K562 (cell line): ENCODE measurements around the gene SCRG1. TPM values are rescaled to one million over a fixed set of nuclear protein-coding genes. Genes with fewer than 3 reads are reported as not detected.

Experiments used
- ATAC-seq: fragments of 200-7000 bp; cut with Tn5 transposase; 3 replicates; pipeline ENCODE4 v1.9.1; 2020; ENCODE audit warnings: moderate library complexity
- BruUV-seq: library from RNA; stranded (reverse); fragments of 400-500 nt; replicated peaks from 2 replicates; lab custom pipeline; 2021; lab: Mats Ljungman, UMichigan
- CTCF ChIA-PET: fragments of 300-600 bp; formaldehyde crosslinking; extraction: SDS; loops from one replicate; lab custom pipeline; 2021; ENCODE audit warnings: low intra/inter-chr PET ratio; lab: Yijun Ruan, JAX
- POLR2A ChIA-PET: fragments of 300-600, 350-650 bp; sonication (Branson Sonifier 250); formaldehyde crosslinking; extraction: SDS; loops from one replicate; lab custom pipeline; 2021; ENCODE audit warnings: antibody characterized with exemption, inconsistent platforms; lab: Yijun Ruan, JAX
- DNase-seq, 4 experiments: peaks; one replicate each; pipeline versions ENCODE4 v3.0.0 to v3.0.0-alpha.2; 2011 to 2018; ENCODE audit warnings: low spot score in 3 of 4, mixed read lengths in 3 of 4; ENCODE audit errors: extremely low read depth in 1 of 4
- FAIRE-seq: peaks from 2 replicates; lab custom pipeline; 2011; peaks lifted over from hg19 to GRCh38; lab: Jason Lieb, UNC
- H2AFZ ChIP-seq: 2 replicates; pipeline ENCODE4 v1.6.0; 2011; ENCODE audit warnings: low read depth, low read length, control low read depth, inconsistent platforms
- H3K27ac ChIP-seq: fragments of 200-600 bp; 3 replicates; pipeline ENCODE4 v1.8.0; 2011; ENCODE audit warnings: low read depth, mild to moderate bottlenecking, control low read depth, inconsistent platforms, low read length, moderate library complexity, mixed read lengths; ENCODE audit errors: extremely low read depth
- H3K27me3 ChIP-seq, 2 experiments: fragments of 300-600 bp in 1 of 2; 2 replicates in 1 of 2; 3 replicates in 1 of 2; pipeline versions ENCODE4 v1.6.0 to v1.8.0; 2011; ENCODE audit warnings: inconsistent platforms in 2 of 2, low read length in 2 of 2, mild to moderate bottlenecking in 1 of 2, mixed read lengths in 1 of 2, moderate library complexity in 1 of 2; ENCODE audit not compliant: control insufficient read depth in 2 of 2, insufficient read depth in 2 of 2
- H3K36me3 ChIP-seq: fragments of 300-600 bp; 3 replicates; pipeline ENCODE4 v1.8.0; 2011; ENCODE audit warnings: mild to moderate bottlenecking, low read length, inconsistent platforms; ENCODE audit not compliant: control insufficient read depth, insufficient read depth
- H3K4me1 ChIP-seq, 2 experiments: fragments of 200-600 bp in 1 of 2; replicated peaks in 1 of 2; 2 replicates in 1 of 2; 3 replicates in 1 of 2; pipeline versions ENCODE4 v1.5.1 to v1.8.0; 2011; ENCODE audit warnings: inconsistent platforms in 2 of 2, low read length in 2 of 2, mild to moderate bottlenecking in 1 of 2, mixed read lengths in 1 of 2, moderate library complexity in 1 of 2; ENCODE audit not compliant: control insufficient read depth in 2 of 2, insufficient read depth in 2 of 2
- H3K4me2 ChIP-seq: 2 replicates; pipeline ENCODE4 v1.6.1; 2011; ENCODE audit warnings: low read length, control low read depth, inconsistent platforms, mixed read lengths; ENCODE audit not compliant: insufficient read depth
- H3K4me3 ChIP-seq: fragments of 200-600 bp; sonication (generic), shearing (Covaris generic); 2 replicates; pipeline ENCODE4 v1.5.1; 2016; ENCODE audit warnings: control low read depth, inconsistent platforms
- H3K79me2 ChIP-seq: fragments of 200-600 bp; 3 replicates; pipeline ENCODE4 v1.8.0; 2011; ENCODE audit warnings: low read length, inconsistent platforms; ENCODE audit not compliant: control insufficient read depth, insufficient read depth
- H3K9ac ChIP-seq, 2 experiments: 2 replicates each; pipeline versions ENCODE4 v1.6.0 to v1.6.1; 2011; ENCODE audit warnings: low read depth in 2 of 2, low read length in 2 of 2, control low read depth in 1 of 2, inconsistent platforms in 1 of 2, mild to moderate bottlenecking in 1 of 2, mixed read lengths in 1 of 2; ENCODE audit not compliant: insufficient read depth in 1 of 2
- H3K9me1 ChIP-seq: one replicate; pipeline ENCODE4 v1.6.0; 2011; ENCODE audit warnings: inconsistent platforms, mild to moderate bottlenecking, low read length, moderate library complexity; ENCODE audit not compliant: control insufficient read depth, insufficient read depth
- H3K9me3 ChIP-seq: replicated peaks from 2 replicates; pipeline ENCODE4 v1.5.1; 2011; ENCODE audit warnings: low read depth, low read length, inconsistent platforms; ENCODE audit not compliant: control insufficient read depth, insufficient read depth
- H4K20me1 ChIP-seq: replicated peaks from 2 replicates; pipeline ENCODE4 v1.6.1; 2011; ENCODE audit warnings: low read length, inconsistent platforms, mixed read lengths; ENCODE audit not compliant: control insufficient read depth, insufficient read depth
- CBFB ChIP-seq: sonication (generic); formaldehyde crosslinking; IDR thresholded peaks from 2 replicates; pipeline ENCODE4 v1.4.0; 2020; ENCODE audit warnings: mild to moderate bottlenecking, missing genetic modification reagents
- SIN3A ChIP-seq, 2 experiments: fragments of 150-350 bp in 1 of 2; IDR thresholded peaks; 2 replicates each; pipeline ENCODE4 v1.6.1; 2011 to 2016; ENCODE audit warnings: borderline replicate concordance in 2 of 2, low read depth in 2 of 2, low read length in 2 of 2, mild to moderate bottlenecking in 2 of 2, moderate library complexity in 2 of 2; ENCODE audit not compliant: control insufficient read depth in 1 of 2
- WGBS: fragments of 100-300 bp; shearing (Covaris generic); methylation state at CpG from one replicate; pipeline ENCODE4 v1.1.6; 2016; ENCODE audit warnings: low coverage, mixed read lengths; ENCODE audit not compliant: insufficient coverage; ENCODE audit errors: missing lambda C conversion rate; 5-methylcytosine and 5-hydroxymethylcytosine counted together
- in situ Hi-C: fragments of 300-500 bp; cut with MboI; formaldehyde crosslinking; loops from 4 replicates; pipeline ENCODE4 v1.15.0; 2018; ENCODE audit warnings: inconsistent platforms, mixed read lengths
- intact Hi-C: fragments of 100-400 bp; cut with micrococcal nuclease; formaldehyde crosslinking; loops from 2 replicates; pipeline ENCODE4 v1.14.2; 2022
- polyA plus RNA-seq, 8 experiments: library from polyadenylated mRNA; depleted of rRNA in 4 of 8; stranded (reverse) in 5 of 8; unstranded in 3 of 8; fragments of >200 nt; fragmentation: Nextera tagmentation in 2 of 8; fragmentation: Illumina TruSeq in 1 of 8; extraction: Ambion mirVana in 2 of 8; extraction: Trizol in 1 of 8; gene quantifications; 2 replicates each; pipeline versions ENCODE4 v1.2.1 to v1.2.3, GENCODE V29; 2011 to 2014; ENCODE audit warnings: inconsistent platforms in 1 of 8, missing spikeins in 1 of 8
- total RNA-seq, 7 experiments: library from RNA; depleted of rRNA in 6 of 7; stranded (reverse); fragments of >200 nt in 6 of 7; fragmentation: Illumina TruSeq in 2 of 7; extraction: Trizol in 2 of 7; gene quantifications; 2 replicates each; pipeline versions ENCODE4 v1.2.1 to v1.2.3, GENCODE V29; 2011 to 2021; ENCODE audit warnings: low replicate concordance in 1 of 7
- TF ChIP-seq, protein P1 (sequence below): fragments of 250-450 bp; sonication (Bioruptor Pico); IDR thresholded peaks from 2 replicates; pipeline ENCODE4 v1.4.0; 2020; ENCODE audit warnings: mild to moderate bottlenecking, moderate library complexity

Gene SCRG1
- total and polyA plus RNA-seq, 9 of the 15 experiments (the other 6 are each of a cell fraction or from before 2014, with no cell fraction given): 0.01 TPM; not detected in 7

DNA sequence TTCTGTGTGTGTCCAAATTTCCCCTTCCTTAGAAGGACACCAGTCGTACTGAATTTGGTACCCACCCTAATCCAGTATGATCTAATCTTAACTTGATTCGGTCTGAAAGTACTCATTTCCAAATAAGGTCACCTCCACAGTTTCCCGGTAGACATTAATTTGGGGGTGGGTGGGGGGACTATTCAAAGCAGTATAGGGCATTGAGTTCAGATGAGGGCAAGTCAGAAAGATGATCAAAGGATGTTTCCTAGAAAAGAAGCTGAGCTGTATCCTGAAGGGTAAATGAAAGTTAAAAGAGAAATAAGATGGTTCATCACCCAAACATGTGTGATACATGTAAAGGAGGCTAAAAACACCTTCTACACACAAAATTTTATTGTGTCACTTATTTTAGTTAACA is 42.0 kb upstream of the SCRG1 start:
- CTCF ChIA-PET: no interaction called here
- no peak for ATAC-seq
- no peak overlapping the region for H3K4me2 ChIP-seq

More for the DNA sequence above, 42.0 kb upstream of the SCRG1 start:
- TF ChIP-seq CBFB (CRISPR knock-in tag): no peak
- TF ChIP-seq SIN3A (IDR thresholded peaks at IDR 0.05; ENCODE audit: borderline replicate concordance in 2 of 2, control insufficient read depth in 1 of 2, low read depth in 2 of 2, low read length in 2 of 2): no peak
- TF ChIP-seq, protein P1, sequence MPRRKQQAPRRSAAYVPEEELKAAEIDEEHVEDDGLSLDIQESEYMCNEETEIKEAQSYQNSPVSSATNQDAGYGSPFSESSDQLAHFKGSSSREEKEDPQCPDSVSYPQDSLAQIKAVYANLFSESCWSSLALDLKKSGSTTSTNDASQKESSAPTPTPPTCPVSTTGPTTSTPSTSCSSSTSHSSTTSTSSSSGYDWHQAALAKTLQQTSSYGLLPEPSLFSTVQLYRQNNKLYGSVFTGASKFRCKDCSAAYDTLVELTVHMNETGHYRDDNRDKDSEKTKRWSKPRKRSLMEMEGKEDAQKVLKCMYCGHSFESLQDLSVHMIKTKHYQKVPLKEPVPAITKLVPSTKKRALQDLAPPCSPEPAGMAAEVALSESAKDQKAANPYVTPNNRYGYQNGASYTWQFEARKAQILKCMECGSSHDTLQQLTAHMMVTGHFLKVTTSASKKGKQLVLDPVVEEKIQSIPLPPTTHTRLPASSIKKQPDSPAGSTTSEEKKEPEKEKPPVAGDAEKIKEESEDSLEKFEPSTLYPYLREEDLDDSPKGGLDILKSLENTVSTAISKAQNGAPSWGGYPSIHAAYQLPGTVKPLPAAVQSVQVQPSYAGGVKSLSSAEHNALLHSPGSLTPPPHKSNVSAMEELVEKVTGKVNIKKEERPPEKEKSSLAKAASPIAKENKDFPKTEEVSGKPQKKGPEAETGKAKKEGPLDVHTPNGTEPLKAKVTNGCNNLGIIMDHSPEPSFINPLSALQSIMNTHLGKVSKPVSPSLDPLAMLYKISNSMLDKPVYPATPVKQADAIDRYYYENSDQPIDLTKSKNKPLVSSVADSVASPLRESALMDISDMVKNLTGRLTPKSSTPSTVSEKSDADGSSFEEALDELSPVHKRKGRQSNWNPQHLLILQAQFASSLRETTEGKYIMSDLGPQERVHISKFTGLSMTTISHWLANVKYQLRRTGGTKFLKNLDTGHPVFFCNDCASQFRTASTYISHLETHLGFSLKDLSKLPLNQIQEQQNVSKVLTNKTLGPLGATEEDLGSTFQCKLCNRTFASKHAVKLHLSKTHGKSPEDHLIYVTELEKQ (CRISPR knock-in tag): no peak
- FAIRE-seq (no peak), DNase-seq (no peak)
- Histone ChIP-seq H3K79me2 (no peaks in the 10 kb centered on the region), H4K20me1 (no peaks in the 10 kb centered on the region), H3K27me3 (no peaks in the 10 kb centered on the region), H2AFZ (no peak overlapping the region), H3K9me1 (no peaks in the 10 kb centered on the region), H3K27ac (no peak overlapping the region), H3K36me3 (no peaks in the 10 kb centered on the region), H3K9me3 (no peaks in the 10 kb centered on the region), H3K9ac (no peak overlapping the region), H3K4me3 (no peak overlapping the region), H3K4me1 (peaks cover 0 to 11% of the 10 kb centered on the region in 2 experiments; a peak in 2 of 5 replicates)
- WGBS: 38% methylated on average over 3 of the region's 3 CpGs
- intact Hi-C loops (no loop called here), in situ Hi-C loops (no loop called here)
- BruUV-seq: no TSS peak
- POLR2A ChIA-PET: no interaction called here
